ENCODE data around the gene LHFPL6.

LHFPL6 gene

DNA sequence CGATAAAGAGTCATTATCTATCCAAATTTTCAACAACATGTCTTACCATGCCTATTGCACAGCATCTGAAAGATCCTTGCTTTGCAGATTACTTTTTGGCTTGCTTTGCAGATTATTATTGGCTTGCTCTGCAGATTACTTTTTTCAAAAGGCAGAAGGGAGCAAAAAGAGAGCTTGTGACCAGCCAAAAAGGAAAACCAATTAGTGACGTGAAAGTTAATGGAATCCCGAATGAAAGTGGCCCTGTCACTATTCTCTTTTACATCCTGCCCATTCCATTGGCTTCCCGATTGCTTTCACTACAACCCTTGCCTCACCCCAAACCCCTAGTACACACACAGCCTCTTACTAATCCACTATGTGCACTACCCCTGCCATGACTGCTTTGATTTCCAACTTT, 81.3 kb downstream of the LHFPL6 start:
- DNase-seq (ENCODE audit: extremely low read depth in 1 of 2, low read depth in 1 of 2), result no peak

DNA sequence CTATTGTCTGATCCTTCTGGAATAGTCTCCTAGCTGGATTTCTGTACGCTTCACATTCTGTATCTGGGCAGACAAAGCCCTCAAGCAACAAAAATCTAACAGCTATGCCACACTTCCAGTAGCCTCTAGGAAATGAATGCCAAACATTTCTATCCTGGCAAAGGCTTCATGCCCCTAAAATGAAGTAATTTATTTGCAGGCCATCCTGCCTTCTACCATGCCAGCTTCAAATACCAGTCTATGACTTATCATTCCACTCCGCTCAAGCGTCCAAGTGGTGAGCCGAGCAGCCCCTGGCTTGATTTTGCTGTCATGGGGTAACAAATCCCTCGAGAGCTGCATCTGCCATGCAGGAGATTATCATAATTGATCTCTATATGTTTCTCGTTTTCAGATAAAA, 86.9 kb downstream of the LHFPL6 start:
- no peak for DNase-seq (ENCODE audit: extremely low read depth in 1 of 2, low read depth in 1 of 2)

DNA sequence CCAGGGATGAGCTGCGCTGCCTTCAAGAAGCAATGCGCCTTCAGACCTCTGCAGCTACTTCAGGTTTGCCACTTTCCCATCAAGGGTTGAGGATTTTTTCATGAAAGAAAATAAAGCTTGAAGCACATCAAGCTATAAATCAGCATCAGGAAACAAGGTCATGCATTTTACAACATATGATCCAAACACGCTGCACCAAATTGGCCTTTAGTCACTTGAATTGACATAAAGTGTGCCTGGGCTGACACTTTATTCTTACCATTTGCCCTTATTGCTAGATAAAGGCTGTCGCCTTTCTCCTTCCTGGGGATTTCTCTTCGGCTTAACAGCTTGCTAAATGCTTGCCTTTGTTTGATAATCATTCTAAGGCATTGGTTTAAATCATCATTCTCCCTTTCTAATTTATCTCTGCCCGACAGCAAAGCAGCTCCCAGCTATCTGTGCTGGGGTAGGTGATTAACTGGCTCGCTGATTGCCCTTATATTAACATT, 87.7 kb downstream of the LHFPL6 start:
- no peak for DNase-seq (ENCODE audit: extremely low read depth in 1 of 2, low read depth in 1 of 2)

DNA sequence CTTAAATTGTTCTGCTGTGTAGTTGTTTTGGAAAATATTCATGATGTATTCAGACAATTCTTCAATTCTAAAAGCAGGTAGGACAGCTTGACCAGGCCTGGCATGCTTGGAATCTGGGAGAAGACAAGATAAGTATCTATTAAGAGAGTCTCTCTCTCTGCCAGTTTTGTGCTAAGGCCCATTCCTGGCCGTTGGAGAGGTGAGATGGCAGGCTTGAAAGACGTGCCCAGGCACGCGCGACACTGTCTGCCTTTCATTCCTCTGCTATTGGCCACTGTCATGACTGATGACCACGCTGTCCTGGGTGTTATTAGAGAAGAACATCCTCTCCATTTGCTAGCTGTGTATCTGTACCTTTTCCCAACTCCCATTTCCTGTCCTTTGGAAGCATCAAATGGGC, 90.3 kb downstream of the LHFPL6 start:
- DNase-seq (ENCODE audit: extremely low read depth in 1 of 2, low read depth in 1 of 2), result no peak

DNA sequence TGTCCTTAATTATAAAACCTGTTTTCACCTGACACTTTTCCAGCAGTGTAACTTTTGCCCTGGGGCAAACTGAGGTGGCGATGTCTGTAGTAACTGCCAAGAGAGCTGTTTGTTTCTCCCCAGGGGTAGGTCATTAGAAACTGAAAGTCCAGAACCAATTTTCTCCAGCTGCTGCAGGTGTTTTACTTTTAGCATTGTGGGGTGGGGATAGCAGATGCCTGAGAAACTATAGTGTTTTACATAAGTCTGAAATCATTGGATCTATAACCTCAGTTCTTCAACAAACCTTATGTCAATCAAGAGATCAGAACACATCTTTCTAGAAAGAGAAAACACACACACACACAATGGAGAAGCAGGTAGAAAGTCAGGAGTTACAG, 92.7 kb downstream of the LHFPL6 start:
- no peak for DNase-seq (ENCODE audit: extremely low read depth in 1 of 2, low read depth in 1 of 2)

DNA sequence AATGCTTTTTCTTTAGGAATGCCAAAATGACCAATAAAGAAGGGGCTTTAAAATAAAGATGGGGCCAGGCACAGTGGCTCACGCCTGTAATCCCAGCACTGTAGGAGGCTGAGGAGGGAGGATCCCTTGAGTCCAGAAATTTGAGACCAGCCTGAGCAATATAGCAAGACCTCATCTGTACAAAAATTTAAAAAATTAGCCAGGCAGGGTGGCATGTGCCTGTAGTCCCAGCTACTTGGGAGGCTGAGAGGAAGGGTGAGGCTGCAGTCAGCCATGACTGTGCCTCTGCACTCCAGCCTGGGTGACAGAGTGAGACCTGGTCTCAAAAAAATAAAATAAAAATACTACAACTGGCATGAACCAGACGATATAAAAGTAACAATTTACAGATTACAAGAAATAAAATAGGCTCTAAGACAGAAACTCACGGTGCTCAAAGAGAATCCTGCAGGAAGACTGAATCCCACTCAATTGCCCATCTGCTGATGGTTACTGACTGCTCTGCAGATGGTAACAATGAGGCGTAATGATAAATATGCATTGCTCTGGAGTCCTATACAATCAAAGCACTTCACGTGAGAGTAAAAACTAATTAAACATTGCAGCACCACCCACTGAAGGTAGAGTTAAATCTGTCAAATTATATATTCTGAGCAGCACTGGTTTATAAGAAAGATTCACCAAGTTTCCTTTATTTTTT, 93.2 kb downstream of the LHFPL6 start:
- no peak for DNase-seq (ENCODE audit: extremely low read depth in 1 of 2, low read depth in 1 of 2)

DNA sequence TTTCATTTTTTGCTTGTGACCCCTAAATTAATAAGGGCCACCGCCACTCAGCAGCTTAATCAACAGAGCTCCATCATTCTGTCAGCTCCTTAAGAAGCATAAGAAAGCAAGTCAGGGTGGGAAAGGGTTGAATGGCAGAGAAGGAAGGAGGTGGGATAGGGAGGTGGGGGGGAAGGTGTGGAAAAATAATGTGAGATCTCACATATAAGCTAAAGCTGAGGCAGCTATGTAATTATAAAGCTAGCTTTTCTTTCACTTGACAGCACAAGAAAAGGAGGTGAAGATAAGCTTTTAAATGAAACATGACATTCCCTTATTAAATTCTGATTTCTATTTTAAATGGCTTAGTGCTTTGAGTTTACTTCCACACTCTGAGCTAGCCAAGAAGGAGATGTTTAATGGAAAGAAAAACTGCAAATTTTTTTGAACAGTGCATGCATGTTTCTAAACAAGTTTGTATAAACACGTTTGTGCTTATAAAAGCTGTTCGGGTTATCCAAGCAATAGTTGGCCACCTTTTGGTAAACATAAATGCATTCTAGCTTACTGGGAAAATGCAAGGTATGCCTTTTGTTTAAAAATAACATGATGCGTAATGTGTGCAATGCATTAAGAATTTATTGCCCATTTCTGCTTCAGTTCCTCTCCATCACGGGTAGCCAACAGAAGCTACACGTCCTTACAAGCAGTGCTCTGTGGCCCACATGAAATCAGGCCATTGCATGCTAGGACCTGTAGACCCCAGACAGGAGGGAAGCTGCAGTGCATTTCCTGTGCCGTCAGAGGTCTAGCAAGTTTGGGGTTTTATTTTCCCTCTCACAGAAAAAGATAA, 96.2 kb downstream of the LHFPL6 start:
- no peak for DNase-seq (ENCODE audit: extremely low read depth in 1 of 2, low read depth in 1 of 2)

DNA sequence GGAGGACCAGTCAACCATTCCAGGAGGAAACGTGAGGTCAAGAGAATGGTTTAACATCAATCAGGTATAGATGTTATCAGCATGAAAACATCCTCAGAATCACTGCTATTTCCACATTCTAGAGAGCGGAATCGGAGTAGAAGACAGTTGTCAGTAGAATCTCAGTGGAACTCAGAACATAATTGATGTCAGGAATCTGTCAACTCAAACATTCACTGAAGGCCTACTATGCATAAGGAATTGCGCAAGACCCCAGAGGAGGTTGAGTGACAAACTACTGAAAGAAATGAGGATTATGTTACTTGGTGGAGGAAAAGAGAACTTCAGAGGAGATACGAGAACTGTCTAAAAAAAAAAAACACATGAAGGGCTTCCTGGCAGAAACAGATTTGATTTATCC, 97.8 kb downstream of the LHFPL6 start:
- no peak for DNase-seq (ENCODE audit: extremely low read depth in 1 of 2, low read depth in 1 of 2)

DNA sequence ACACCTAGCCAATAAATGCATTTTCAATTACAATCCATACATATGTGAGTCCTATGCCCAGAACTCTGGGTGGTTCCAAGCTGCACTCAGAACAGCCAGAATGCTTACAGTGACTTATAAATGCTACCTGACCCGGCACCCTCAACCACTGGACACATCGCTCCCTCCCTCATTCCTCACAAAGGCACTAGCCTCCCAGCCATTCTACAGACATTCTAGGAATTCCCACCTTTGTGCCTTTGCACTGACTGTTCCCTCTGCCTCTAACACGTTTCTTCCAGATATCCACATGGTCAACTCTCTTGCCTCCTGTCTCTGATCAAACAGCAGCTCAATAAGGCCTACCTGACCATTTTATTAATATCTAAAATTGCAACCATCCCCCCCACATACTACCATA, 99.9 kb downstream of the LHFPL6 start:
- no peak for DNase-seq (ENCODE audit: extremely low read depth in 1 of 2, low read depth in 1 of 2)

DNA sequence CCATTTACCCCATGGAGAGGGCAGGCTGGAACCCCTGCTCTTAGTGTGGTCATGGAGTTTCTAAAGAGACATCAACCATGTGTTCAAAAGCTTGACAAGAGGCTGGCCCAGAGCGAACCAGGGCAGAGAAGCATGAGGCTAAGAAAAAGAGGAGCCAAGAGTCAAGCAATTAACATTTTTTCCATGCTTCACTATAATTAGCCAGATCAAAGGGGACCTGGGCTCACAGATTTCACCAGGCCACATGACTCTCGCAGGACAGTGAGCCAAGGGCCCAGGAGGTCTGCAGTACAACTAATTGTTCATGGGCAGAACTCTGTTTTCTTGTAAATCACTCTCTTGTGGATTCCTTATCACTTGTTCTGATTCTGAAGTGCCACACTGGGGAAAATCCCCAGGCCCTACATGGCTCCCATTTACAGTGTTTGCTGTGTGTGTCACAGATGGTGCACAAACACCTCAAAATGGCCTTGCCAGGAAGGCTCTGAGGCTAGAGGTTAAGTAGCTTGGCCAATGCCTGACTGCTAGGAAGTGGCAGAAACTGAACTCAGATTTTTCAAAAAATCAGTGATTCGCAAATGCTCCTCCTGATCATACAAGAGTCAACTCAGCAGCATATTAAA, 101.2 kb downstream of the LHFPL6 start:
- no peak for DNase-seq (ENCODE audit: extremely low read depth in 1 of 2, low read depth in 1 of 2)

DNA sequence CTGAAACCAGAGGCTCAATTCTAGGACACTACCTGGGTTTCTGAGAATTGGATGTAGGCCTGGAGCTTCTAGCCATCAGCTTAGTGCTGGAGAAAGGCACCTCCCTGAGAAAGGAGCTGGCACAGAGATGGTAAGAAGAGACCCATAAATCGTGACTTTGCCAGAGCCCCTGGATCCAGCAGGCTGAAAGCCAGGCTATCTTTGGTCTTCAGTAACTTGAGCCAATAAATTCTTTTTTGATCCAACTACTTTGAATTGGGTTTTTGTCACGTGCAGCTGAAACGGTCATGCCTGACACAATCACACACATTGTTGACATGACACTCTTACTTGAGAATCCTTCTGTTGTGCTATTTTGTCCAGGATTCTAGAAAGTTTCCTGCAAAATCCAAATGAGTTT, 103.4 kb downstream of the LHFPL6 start:
- DNase-seq (ENCODE audit: extremely low read depth in 1 of 2, low read depth in 1 of 2), result no peak

DNA sequence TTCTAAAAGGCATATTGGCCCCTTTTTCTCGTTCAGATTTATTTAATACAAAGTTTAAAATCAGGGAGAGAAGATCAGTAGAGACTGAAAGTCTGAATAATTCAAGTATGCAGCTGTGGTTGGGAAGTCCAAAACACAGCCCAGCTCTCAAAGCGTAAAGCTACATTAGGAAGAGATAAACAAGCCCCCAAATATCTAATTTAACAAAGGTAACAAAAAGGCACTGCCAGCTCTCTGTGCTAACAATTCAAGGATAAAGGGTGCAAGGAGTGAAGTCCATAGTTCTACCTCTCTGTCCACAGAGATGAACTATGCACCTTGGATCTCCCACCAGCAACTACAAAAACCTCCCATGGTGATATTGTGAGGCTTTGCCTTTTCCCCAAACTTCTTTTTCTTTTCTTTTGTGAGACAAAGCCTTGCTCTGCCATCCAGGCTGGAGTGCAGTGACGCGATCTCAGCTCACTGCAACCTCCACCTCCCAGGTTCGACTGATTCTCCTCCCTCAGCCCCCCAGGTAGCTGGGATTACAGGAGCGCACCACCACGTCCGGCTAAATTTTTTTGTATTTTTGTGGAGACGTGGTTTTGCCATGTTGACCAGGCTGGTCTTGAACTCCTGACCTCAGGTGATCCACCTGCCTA, 104.4 kb downstream of the LHFPL6 start:
- DNase-seq (ENCODE audit: extremely low read depth in 1 of 2, low read depth in 1 of 2), result no peak

DNA sequence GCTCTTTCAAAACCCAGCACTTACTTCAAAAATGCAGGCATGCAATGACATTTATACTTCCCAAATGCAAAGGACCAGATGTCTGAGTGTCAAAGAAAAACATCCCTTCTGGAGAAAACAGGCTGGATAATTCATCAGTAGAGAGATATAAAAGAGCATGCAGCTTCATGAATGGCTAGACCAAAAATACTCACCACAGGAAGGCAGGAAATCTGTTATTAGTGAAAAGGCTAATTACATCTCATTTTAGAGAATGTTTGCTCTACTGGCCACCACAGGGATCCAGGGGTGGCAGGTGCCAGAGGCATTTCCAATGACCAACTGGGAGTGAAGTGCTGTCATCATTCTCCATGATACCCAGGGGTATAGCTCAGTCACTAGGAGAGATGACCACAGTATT, 106.5 kb downstream of the LHFPL6 start:
- DNase-seq (ENCODE audit: extremely low read depth in 1 of 2, low read depth in 1 of 2), result no peak

DNA sequence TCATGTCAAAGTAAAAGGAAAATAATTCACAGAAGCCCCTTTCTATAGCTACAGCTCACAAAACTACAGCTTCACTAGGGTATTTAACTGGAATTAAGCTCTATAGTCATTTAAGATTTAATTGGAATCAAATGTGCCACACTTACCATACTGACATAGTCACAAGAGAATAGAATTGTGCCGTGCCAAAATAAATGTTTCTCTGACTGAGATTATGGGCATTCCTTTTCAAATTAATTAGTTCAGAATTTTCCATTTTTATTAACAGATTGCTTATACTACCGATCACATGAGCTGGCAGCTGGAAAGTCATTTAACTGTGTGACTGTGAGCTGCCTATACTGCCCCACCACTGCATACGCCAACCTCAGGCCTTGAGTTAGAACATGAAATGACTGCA, 108.4 kb downstream of the LHFPL6 start:
- no peak for DNase-seq (ENCODE audit: extremely low read depth in 1 of 2, low read depth in 1 of 2)

DNA sequence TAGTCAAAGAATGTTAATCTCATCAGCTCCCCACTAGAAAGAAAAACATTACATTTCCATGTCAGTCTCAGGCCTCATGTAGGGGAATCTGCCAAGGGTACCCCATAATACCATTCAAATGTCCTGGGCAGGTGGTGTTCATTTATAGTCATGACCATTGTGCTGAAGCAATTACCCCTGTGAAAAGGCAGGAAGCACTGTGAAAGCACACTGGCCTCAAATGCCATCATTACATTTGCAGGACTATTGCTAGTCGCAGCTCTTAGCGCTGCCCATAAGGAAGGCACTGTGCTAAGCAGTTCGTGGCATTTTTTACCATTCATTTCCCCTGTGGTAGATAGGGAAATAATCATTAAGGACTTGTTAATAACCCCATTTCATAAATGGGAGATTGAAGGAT, 109.0 kb downstream of the LHFPL6 start:
- DNase-seq (ENCODE audit: extremely low read depth in 1 of 2, low read depth in 1 of 2), result no peak

DNA sequence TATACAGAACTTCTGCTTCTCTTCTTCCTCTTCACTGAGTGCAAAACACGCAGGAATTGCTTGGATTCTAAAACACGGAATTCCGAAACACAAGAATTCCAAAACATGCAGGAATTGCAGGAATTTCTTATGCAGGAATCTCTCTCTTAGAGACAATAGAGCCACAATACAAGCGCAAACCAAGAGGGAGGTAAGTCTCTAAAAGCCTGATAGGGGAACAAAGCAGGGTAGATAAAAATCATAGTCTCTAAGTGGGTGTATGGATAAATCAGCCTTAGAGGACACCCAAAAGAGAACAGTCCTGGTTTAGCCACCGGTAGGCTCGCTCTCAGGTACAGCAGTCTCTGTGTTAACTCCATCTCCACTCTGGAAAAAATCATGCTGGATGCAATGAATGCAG, 112.9 kb downstream of the LHFPL6 start:
- no peak for DNase-seq (ENCODE audit: extremely low read depth in 1 of 2, low read depth in 1 of 2)

DNA sequence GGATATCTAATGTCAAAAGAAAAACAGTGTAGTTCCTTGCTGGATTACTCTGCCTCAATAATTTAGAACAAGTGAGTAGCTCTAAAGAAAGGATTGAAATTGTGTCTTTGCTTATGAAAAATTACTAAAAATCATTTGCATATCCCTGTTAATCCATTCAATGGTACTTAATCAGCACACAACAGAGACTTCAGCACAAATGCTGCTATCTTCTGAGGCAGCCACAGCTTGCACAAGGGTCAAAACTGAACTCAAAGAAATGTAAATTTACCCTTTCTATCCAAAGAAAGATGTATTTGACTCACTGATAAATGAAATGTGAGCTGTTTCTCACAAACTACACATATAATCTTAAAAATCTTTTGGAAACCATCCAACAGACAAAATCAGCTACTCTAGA, 116.2 kb downstream of the LHFPL6 start:
- no peak for DNase-seq (ENCODE audit: extremely low read depth in 1 of 2, low read depth in 1 of 2)

DNA sequence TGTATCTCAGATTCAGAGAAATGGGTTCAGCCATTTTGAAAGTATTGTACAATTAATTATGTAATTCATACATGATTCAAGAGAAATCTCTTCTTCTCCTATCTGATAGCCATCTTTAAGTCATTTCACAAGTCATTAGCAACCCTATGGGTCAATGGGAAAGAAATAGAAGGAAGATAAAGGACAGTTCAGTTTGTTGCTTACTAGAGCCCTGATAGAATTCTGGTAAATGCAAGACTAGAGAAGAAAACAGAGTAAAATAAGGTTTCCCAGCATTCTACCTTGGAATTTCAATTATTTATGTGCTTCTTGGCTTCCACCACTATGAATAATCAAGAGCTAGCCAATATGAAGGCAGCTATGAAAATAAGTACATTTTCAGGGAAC, 117.7 kb downstream of the LHFPL6 start:
- DNase-seq (ENCODE audit: extremely low read depth in 1 of 2, low read depth in 1 of 2), result no peak

DNA sequence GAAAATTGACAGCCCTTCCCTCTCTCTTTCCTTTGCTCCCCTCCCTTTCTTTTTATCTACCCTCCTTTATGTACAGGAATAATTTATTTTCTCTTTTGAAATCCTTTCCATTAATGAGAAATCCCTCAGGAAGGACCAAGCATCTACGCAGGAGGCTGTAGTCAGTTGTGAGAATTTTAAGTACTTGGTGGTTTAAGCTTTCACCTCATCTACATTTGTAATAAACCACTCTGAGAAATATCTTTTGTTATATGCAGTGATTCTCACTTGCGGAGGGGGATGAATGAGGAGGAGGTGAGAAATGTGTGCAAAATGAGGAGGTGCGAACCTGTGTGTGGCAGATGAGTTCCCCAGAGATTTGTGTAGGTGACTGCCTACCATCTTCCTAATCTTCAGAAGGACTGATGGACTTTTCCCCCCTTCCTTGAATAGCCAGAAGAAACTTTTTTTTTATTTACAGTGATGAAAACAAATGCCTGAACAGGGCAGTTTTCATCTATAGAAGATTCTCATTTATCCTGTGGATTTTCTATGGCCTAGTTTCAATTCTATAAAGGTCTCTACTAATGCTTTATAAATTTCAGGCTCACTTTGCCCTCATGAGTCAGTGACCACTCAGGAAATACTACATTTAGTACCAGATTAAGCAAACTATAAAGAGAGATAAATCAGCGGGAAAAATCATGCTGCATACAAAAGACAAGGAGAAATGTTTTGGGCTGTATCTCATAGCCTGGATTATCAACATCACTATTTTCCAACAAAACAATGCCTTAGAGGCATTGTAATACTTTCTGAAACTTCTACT, 118.3 kb downstream of the LHFPL6 start:
- no peak for DNase-seq (ENCODE audit: extremely low read depth in 1 of 2, low read depth in 1 of 2)

DNA sequence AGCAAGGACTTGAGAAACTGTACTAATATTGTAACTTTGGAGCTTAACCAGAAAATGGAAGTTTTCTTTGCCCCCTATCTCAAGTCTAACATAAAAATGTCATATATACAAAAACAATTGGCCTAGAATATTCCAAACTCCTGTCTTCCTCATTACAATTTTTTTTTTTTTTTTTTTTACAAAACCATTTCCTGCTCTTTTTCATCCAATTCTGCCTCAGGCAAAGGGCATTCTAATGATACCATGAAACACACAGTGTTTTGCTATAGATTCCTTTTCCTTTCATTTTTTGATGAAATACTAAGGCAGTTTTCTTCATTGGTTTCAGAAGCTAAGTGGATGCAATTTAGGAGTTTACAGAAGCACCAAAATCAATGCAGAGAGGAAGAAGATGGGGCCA, 119.7 kb downstream of the LHFPL6 start:
- DNase-seq (ENCODE audit: extremely low read depth in 1 of 2, low read depth in 1 of 2), result no peak

DNA sequence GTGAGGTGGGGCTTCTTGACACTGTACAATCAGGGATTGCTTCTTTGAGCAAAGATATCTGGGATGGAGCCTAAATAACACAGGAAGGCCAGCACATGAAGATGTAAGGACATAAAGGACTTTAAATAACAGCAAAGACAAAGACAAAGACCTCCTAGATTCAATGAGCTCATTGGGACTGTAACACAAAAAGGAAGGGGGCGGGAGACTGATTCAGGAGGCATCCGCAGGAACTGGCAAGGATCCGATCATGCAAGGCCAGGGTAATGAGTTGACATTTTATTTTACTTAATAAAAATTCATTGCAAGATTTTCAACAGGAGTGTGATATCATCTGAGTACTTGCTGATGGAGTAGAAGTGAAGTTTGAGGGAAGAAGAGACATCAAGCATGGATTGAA, 121.5 kb downstream of the LHFPL6 start:
- DNase-seq (ENCODE audit: extremely low read depth in 1 of 2, low read depth in 1 of 2), result no peak

All from activated CD8-positive, alpha-beta memory T cell treated with anti-CD3 and anti-CD28 coated beads for 1 hour (primary cell).